HG02571 (cell line): ENCODE data around the gene PFKFB2.
"Not testable (repeated sequence)": the region's sequence is repeated elsewhere in the genome, so short reads cannot be mapped to it uniquely, and the experiment has no call there.

Experiments
- ATAC-seq: cut with Tn5 transposase; IDR thresholded peaks from one replicate; pipeline ENCODE4 v1.9.1; 2021; ENCODE audit warnings: mild to moderate bottlenecking, moderate library complexity; ENCODE audit not compliant: unreplicated experiment

Gene PFKFB2

GRCh38 chr1:207036865-207037264 lies 16.2 kb upstream of the PFKFB2 start:
- ATAC-seq = no peak

GRCh38 chr1:207039380-207040180 lies 13.5 kb upstream of the PFKFB2 start:
- no peak for ATAC-seq

- no peak for ATAC-seq
These were observed 12.9 kb upstream of the PFKFB2 start for GRCh38 chr1:207040181-207040533.

- not testable (repeated sequence) for ATAC-seq
These were observed 11.7 kb upstream of the PFKFB2 start for GRCh38 chr1:207041397-207041796.

DNA sequence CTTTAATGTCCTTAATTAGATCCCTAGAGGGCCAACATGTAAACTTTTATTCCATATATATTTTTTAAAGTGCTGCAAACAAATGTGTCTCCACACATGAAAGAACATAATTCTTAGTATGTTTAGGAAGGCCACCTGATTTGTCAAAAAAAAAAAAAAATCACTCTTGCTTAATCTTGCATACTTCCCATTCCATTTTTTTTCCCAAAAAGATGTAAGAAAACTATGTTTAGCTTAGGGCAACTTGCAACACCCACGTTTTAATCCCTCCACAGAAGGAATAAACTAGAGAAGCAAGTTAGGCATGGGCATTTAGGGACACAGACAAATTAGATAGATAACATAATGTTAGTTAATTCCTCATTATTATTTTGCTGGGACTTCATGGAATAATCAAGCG lies 7.6 kb upstream of the PFKFB2 start:
- no peak for ATAC-seq

- no peak for ATAC-seq
These were observed 5.6 kb upstream of the PFKFB2 start for GRCh38 chr1:207047505-207047904.

- ATAC-seq = no peak
These were observed 5.0 kb upstream of the PFKFB2 start for GRCh38 chr1:207048041-207048440.

DNA sequence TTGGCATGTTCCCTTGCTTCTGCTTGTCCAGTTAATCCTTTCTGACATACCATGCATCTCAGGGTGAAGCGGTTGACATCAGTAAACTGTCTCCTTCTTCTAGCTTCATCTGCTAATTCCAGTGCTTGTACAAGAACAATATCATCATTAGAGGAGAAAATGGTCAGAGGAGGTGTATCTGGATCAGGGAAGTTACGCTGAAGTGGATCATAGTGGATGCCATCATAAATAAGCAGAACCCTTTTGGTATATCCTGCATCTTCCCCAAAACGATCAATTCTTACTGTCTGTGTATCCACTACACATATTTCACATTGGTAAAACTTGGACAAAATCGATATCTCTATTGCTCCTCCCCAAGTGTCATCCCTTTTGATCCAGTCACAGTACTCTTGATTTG lies 4.0 kb upstream of the PFKFB2 start:
- ATAC-seq = no peak

DNA sequence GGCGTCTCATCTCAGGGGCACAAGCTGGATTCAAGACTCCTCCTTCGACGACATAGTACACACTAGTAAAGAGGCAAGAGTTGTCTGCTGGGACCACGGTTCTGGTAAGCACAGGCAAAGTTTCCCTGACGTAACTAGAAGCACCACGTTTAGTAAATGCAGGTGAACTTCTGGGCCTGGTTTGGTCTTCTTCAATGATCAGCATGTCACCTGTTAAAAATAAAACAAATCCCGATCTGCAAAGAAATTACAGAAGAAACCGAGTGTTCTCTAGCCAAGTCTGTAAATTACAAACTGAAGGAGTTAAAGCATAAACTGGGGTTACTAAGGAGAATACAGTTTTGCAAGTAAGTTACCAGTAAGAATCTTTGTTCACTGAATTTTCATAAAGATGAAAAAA lies 3.6 kb upstream of the PFKFB2 start:
- ATAC-seq = no peak

DNA sequence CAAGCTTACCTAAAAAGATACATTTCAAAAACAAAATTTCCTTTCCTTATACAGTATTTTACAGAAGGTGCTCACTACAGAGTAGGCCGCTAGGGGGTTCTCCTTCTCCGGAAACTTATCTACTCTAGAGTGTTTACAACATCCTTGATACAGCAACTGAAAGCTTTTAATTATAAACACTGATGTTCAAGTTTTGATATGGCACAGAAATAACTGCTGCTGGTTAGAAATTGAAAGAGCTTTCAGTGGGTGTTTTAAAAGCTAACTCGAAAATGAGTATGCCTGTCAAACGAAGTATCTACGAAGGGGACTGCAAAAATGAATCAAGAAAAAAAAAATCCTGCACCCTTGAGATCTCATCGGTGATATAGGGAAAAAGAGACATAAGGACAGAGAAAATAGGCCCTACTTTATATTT lies 3.1 kb upstream of the PFKFB2 start:
- peak; percentile 31 for ATAC-seq

DNA sequence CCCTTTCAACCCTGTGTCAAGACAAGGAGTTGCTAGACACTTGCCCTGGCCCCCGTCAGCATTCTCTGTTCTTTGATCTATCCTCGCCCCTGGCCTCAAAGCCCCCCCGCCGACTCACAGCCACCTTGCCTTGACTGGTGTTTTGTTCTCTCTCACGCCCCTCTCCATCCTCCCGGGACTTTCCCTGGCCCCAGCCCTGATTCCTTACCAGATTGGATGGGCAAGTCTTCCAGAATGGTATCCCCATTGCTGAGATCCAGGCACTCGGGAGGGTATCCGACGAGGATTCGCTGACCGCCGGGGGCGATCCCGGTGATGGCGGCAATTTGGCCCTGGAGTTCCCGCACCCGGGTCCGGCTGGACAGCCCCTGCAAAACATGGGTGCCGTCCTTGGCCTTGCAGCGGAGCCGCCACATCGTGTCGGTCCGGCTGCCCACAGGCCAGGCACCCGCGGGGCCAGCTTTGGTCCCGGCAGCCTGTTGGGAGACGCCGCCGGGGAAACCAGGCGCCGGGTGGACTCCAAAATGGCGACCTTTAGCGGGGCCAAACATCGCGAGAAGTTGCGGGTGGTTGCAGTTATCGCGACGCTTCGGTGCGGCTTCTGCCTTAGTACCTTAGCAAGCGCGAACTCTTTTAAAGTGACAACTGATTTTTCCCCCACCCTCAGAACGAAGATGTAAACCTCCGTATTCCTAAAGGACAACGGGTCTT lies 2.4 kb upstream of the PFKFB2 start:
- ATAC-seq = peak; percentile 46

DNA sequence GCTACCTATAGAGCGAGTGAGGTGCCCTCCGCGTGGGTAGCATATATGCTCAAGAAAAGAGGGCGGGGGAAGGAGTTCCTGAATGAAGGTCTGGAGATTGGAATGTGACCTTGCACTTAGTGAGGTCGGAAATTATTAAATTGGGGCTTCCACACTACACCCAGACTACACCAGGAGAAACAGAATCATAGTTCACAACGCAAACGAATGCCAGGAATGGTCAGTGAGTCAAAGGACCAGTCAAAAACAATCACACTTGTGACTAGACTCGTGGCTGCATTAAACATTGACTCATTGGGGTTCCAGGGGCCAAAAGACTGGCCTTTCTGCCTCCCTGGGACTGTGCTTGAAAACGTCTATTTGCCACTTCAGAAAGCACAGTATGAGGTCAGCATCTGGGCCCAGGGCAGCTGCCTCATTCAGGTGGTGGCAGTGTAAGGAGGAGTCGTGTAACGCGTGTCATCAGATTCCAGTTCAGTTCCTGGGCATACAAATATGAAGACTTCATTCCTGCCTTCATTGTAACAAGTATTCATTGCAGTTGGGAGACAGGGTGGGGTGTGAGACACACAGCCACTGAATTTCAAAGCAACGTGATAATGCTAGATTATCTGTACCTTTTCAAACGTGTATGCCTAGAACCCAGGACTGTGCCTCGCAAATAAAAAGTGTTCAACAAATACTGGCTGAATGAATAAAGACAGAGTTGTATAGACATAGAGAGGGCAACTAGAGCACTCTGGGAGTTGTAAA lies 1.7 kb upstream of the PFKFB2 start, which contains the start of gene YOD1:
YOD1 (minus strand) TSS at position 18 of the 753 bp plus-strand sequence. CDS start 178 bp downstream, outside the sequence.
- ATAC-seq = no peak

- ATAC-seq = no peak
These were observed 1.4 kb downstream of the PFKFB2 start for GRCh38 chr1:207054491-207054890.

DNA sequence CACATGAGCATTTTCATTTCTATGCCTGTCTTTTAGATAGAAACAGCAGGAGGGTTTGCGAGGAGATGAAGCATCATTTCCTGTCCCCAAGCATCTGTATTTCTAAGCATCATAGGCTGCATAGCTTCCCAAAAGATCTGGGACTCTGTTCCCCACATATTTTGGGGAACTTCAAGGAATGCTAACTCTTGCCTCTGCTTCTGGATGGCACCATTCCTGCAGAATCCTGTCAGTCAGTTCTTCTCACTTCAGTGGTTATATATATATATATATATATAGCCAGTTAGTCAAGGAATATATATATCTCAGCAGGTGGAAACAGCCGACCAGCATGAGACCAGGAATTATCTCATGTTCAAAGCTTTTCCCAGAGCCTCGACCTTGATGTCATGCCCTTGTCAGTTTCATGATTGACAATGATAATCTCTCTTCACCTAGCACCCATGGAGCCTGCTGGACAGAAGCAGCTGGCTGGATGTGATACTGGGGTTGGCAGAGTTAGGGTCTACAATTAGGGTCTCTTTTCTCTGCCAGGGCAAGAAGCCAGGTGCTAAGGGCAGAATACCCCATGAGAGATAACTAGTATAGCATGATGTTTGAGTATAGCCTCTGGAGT lies 2.4 kb downstream of the PFKFB2 start:
- no peak for ATAC-seq

GRCh38 chr1:207056673-207057072 lies 3.6 kb downstream of the PFKFB2 start:
- ATAC-seq = no peak

DNA sequence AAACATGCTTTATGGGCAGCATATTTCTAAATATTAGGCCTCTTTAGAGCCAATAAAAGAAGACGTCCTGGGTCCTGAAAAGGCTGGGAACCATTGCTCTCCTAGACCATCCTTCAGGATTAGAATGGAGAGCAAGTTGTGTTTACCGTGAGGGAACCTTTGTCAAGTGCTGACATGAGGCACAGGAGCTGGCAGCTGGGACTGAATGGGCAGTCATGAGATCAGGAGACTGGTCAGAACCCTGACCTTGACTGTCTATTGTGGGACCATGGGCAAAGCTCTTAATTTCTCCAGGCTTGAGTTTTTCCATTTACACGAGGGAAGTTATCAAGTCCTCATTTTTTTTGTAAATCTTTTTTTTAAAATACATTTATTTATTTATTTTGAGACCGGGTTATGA lies 5.2 kb downstream of the PFKFB2 start:
- ATAC-seq = no peak

- no peak for ATAC-seq
These were observed 6.1 kb downstream of the PFKFB2 start for GRCh38 chr1:207058878-207059867.

DNA sequence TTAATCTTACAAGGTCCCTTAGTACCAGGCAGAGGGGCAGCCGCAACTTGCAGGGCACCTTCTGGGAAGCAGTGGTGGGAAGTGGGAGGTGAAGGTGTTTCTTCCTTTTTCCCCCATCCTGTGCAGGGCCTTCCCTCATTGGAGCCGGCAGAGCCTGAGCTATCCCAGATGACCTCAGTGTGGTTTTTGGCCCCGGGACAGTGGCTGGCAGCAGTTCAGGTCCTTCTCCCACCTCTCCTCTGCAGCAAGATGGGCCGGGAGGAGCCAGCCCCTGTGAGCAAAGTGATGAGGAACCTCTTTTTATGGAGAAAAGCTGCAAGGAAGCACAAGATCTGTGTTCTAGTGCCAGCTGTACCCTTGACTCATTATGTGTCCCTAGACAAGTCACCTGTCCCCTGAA lies 6.8 kb downstream of the PFKFB2 start:
- ATAC-seq = no peak

- ATAC-seq = no peak
These were observed 7.5 kb downstream of the PFKFB2 start for GRCh38 chr1:207060596-207060995.

DNA sequence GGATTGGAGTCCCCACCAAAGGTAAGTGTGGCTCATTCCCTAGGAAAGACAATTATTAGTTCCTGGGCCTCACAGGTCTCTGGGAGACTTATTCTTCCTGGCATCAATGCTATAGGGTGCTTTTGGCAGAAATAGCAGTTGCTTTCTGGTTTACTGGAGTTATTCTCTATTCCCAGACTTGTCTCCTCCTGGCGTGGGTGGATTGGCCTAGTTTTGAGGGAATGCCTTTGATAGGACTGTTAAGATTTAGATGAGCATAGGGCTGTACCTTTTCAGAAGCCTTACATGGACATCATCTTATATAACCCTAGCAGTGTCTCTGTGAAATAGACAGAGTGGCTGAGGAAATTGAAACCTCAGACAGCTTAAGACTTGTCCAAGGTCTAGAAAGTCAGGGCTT lies 9.0 kb downstream of the PFKFB2 start:
- no peak for ATAC-seq
